Fibroblast of the conjunctiva (primary cell): ENCODE data around the gene PIEZO2.
"Not testable (repeated sequence)": the region's sequence is repeated elsewhere in the genome, so short reads cannot be mapped to it uniquely, and the experiment has no call there.

Experiments
- DNase-seq: peaks from one replicate; pipeline ENCODE4 v3.0.0-alpha.2; 2010; ENCODE audit warnings: low read depth

The PIEZO2 gene

GRCh38 chr18:10894501-10894900, 254.9 kb downstream of the PIEZO2 start:
- DNase-seq = no peak

GRCh38 chr18:10893761-10894160, 255.6 kb downstream of the PIEZO2 start:
- no peak for DNase-seq

- DNase-seq = no peak
Measured at GRCh38 chr18:10893196-10893595, 256.2 kb downstream of the PIEZO2 start.

- no peak for DNase-seq
Measured at GRCh38 chr18:10892786-10893185, 256.6 kb downstream of the PIEZO2 start.

- DNase-seq = no peak
Measured at GRCh38 chr18:10890022-10890421, 259.3 kb downstream of the PIEZO2 start.

DNA sequence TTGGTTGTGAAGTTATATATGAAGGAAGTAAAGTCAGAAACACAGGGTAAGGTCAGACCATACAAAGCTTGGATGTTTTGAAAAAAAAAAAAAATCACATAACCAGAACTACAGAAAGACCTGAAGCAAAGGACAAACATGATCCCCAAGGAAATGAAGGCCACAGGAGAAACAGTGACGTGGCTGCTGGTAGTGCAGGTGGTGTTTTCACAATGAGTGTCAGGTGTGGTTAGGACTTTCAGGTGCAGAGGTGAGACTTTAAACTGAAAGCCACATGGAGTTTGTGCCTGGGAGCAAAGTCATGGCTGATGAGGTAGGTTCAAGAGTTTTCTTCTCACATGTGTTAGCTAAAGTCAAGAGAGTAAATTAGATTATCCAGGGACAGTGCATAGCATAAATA, 270.7 kb downstream of the PIEZO2 start:
- no peak for DNase-seq

DNA sequence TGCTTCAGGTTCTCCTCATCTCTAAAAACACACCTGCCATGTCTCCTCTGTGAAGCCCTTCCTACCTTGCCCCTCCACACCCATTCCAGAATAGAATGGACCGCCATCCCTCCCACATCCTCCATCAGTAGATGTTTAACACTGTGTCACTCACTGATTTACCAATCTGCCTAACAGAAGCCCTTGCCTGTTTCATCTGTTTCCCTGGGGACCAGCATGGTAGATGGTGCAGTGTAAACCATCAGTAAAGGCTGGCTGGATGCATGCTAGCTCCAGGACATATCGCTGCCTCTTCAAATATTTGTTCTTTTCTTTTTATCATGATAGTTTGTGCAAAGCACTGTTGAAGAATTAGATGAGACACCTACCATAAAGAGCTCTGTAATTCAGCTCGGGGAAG, 271.4 kb downstream of the PIEZO2 start:
- no peak for DNase-seq

DNA sequence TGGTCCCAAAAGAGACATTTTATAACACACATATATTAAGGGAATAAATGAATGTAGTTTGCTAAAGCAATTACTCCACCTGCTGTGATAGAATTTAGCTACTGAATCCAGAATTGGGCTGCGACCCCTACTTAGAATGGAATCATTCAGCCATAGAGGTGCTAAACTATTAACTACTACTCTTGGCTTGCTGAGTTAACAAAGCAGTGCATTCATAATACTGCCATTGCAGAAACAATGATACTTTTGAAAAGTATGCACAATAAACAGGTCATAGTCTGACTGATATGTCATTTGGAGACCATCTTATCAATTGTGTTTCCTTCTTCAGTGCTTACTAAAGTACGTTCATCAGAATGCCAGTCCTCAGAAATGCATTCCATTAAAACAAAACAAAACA, 273.6 kb downstream of the PIEZO2 start:
- DNase-seq = no peak

DNA sequence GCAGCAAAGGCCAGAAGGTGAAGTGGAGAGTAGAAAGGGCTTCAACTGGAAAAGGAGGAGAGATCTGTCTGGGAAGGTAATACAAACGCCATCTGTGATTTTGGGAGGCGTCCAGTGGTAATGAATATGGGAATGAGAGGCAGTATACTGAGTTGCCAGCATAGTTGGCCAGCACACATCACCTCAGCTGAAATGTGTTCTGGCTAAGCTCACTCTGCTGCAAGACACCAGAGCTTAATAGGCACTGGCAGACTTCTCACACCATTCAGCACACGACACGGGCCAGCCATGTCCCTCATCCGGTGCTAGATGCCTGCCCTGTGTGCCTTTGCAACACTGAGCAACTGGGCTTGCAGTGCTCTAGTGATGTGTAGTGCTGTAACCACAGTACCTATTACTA, 277.1 kb downstream of the PIEZO2 start:
- DNase-seq = no peak

- no peak for DNase-seq
Measured at GRCh38 chr18:10864722-10865121, 284.6 kb downstream of the PIEZO2 start.

GRCh38 chr18:10863026-10863425, 286.3 kb downstream of the PIEZO2 start:
- DNase-seq = no peak

DNA sequence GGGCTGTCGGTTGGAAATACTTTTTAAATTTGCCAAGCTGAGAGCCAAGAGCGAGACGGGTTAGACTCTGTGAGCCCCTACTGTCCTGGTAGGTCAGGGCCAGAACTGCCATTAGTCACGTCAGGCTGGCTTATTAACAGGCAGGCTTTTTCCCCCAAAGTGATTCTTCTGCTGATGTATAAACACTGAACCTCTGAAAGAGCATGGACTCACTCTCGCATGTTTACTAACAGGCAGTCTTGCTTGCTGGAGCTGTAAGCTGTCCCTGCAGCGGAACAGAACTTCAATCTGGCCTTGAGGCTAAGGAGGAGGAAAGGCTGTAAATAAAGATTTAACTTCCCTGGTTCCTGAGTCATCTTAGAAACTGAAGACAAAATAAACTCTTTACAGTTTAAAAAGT, 288.4 kb downstream of the PIEZO2 start:
- no peak for DNase-seq

- DNase-seq = no peak
Measured at GRCh38 chr18:10860382-10860781, 289.0 kb downstream of the PIEZO2 start.

DNA sequence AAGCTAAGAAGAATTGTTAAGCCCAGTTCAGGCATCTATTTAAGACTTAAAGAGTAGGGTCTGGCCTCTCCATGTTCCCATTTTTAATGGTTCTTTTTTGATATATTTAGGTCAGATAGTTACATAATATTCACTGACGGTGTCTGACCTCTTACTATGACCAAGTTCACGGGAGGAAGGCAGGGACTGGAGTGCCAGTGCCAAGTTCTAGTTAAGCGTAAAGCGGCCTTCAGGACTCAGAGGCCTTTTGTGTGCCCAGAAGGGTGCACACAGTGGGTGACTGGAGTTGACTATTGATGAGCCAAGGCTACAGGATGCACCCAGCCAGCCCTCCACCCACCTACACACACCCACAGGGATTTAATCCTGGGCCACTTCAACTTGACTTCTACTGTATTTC, 290.9 kb downstream of the PIEZO2 start:
- DNase-seq = no peak

- no peak for DNase-seq
Measured at GRCh38 chr18:10856132-10856531, 293.2 kb downstream of the PIEZO2 start.

DNA sequence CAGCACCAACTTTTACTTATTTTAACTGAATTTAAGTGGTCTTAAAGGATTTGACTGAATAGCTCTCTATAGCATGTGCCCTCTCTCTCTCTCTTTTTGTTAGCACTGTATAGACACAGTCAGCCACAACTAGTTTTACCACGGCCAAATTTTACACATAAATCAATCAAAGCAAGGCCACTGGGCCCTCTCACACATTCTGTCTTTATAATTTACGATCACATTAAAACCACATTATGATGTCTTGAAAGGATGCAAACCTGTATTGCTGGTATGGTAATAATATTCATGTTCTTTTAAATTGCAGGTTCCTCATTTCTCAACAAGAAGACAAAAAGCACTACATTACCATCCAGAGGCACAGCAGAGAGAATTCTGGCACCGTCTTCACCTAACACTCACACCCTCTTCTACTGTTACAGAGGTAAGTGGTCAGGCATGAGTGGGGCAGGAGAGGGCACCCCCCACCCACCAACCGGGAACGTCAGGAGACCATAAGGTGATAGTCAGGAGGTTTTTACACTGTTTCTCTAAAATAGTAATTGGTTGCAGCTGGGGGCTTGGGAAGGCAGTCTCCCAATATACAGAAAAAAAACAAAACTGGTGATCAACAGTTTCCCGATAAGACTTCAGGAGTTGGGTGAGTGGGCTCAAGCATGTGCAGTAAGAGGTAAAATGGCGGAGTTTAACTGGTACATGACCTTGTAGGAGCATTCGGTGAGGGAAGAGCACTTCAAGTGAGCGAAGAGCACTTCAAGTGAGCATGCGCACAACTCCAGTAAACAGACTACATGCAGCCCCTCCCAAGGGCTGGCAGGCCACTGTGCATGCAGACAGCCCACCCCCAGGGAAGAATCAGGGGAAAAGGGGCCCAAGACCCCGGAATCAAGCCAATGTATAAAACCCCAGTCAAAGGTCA, 296.7 kb downstream of the PIEZO2 start:
- DNase-seq = no peak

DNA sequence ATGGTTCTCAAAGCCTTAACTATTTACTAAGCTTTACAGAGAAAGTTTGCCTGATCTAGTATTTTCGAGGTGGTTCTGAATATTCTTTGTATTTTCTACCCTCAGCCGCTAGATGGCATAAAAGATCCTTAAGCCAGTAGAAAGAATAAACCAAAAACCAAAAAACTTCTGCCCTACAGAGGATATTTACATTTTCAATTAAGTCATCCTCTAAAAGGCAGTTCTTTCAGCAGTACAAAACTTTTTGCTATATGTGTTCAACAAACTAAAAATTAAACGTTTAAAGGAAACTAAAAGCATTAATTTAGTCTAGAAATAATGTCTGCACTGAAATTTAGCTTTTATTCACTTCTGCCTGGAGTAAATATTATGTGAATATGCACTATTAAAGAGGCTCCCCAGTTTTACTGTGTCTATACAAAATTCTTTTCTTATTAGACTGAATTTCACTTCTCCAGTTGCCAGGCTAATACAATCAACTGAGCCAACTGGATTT, 297.5 kb downstream of the PIEZO2 start:
- peak; percentile 59 for DNase-seq

GRCh38 chr18:10850840-10851239, 298.5 kb downstream of the PIEZO2 start:
- no peak for DNase-seq

GRCh38 chr18:10850216-10850615, 299.2 kb downstream of the PIEZO2 start:
- no peak for DNase-seq

GRCh38 chr18:10847907-10848306, 301.5 kb downstream of the PIEZO2 start:
- DNase-seq = no peak

DNA sequence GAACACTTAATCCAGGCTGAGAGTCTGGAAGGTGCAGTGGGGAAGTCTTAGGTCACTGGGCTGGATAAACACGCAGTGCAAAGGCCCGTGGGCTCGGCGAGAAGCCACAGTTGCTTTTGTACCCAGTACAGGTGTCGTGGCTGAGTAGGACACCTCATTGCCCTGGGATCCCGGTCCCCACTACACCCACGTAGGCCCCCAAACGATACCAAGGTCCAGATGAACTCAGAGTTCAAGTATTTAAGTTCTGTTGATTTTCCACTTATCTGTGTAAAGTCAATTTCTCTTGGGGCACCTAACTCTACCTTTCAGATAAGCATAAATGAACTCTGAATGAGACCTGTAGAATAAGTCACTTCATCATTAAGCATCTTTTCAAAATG, 302.0 kb downstream of the PIEZO2 start:
- no peak for DNase-seq

DNA sequence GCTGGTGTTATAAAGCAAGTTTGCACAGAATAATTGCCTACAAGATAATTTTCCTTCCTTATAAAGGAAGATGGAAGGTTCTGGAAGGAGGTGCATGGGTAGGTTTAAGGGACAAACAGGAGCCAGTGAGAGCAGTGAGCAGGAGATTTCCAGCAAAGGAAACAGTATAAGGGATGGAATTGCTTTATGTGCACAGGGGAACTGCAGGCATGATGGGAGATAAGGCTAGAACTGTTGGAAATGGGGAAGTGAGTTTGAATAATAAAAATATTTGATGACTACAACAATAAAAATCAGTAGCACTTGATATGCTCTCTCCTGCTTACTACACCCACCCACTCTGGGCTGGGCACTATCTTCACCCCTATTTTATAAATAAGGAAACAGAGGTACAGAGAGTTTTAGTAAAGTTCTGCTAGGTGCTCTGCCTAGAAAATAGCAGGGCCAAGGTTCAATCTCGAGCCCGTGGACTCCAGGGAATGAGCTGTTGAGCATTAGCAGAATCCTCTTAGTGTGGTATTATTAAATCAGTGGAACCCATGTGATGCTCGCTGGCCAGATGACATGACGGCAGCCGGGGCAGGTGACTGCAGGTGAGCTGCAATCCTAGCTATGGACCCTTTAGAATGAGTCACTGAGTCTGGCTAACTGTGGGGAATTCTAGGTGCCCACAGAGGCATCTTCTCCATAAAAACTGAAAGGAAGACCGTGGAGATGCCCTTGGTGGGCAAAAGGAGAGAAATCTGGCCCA, 302.5 kb downstream of the PIEZO2 start:
- DNase-seq = no peak

DNA sequence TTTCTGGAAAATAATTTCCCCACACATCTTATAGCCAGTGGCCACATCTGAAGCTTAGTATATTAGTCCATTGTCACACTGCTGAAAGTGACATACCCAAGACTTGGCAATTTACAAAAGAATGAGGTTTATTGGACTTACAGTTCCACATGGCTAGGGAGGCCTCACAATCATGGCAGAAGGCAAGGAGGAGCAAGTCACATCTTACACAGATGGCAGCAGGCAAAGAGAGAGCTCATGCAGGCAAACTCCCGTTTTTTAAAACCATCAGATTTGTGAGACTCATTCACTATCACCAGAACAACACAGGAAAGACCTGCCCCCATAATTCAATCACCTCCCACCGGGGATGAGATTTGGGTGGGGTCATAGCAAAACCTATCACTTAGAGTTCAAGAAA, 303.3 kb downstream of the PIEZO2 start:
- DNase-seq = not testable (repeated sequence)
